ENCODE measurements around the gene ZP2. TPM values are rescaled to one million over a fixed set of nuclear protein-coding genes. Genes with fewer than 3 reads are reported as not detected.

ZP2 gene
- total RNA-seq, 1 experiment from 2014 or later, result not detected

DNA sequence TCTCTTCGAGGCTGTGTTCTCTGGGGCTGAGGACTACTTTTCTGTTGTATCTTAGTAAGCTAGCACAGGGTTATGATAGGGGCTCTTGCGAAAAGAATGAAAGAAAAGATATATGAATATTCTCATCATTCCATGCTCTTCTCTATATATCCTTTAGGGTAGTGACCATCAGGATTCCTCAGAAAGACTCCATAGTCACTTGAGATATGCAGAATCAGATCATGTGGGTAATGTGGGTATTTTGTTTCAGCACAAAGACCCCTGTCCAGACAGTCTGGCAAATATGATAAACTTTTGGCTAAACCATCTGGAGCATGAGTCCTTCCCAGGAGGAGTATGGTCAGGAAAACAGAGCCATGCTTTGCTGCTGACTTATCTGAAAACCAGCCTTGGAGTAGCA lies 45.3 kb upstream of the ZP2 start:
- H3K4me3 Mint-ChIP-seq, result no peak overlapping the region

More for the DNA sequence above, 45.3 kb upstream of the ZP2 start:
- no peak overlapping the region for H2AFZ ChIP-seq (ENCODE audit: low read length)
- H4K91ac ChIP-seq (ENCODE audit: insufficient read length, low read depth, low read length), result no peak overlapping the region
- H3K23ac ChIP-seq (ENCODE audit: insufficient read length, low read depth, low read length), result no peak overlapping the region
- 0 out of 4 replicates have a peak, but pooled peaks cover 0 to 2% of the 10 kb centered on the region in 2 experiments for H3K4me1 Mint-ChIP-seq
- no peak overlapping the region for H2BK20ac ChIP-seq (ENCODE audit: low read depth, low read length, poor library complexity, severe bottlenecking)
- H3K27me3 Mint-ChIP-seq (ENCODE audit: low read depth), result no peaks in the 10 kb centered on the region
- H3K27me3 ChIP-seq (ENCODE audit: insufficient read depth, low read length), result no peaks in the 10 kb centered on the region
- no peaks in the 10 kb centered on the region for H3K9me3 ChIP-seq (ENCODE audit: control insufficient read depth, low read depth, low read length)
- H3K23me2 ChIP-seq (ENCODE audit: insufficient read length, low read depth, low read length, poor library complexity, severe bottlenecking), result no peaks in the 10 kb centered on the region
- H2AK5ac ChIP-seq (ENCODE audit: insufficient read length, low read length), result no peak overlapping the region
- H2BK12ac ChIP-seq (ENCODE audit: insufficient read length, low read depth, low read length), result no peak overlapping the region
- no CpG with 5 or more reads among the region's 2 CpGs for WGBS (ENCODE audit: extremely low coverage, insufficient read length, low lambda C conversion rate)
- no peak overlapping the region for H3T11ph ChIP-seq (ENCODE audit: low read length)
- no peak overlapping the region for H3K4ac ChIP-seq (ENCODE audit: low read depth, low read length)
- no peak overlapping the region for H2BK120ac ChIP-seq (ENCODE audit: low read depth, low read length, poor library complexity, severe bottlenecking)
- H3K56ac ChIP-seq (ENCODE audit: insufficient read length, low read depth, low read length), result no peak overlapping the region
- no peak for DNase-seq
- no peak overlapping the region for H3K4me2 ChIP-seq (ENCODE audit: insufficient read depth, insufficient read length, low read length)
- H3K14ac ChIP-seq (ENCODE audit: insufficient read depth, low read length), result no peak overlapping the region
- H3K79me2 ChIP-seq (ENCODE audit: insufficient read depth, low read length), result no peaks in the 10 kb centered on the region
- H3K27ac ChIP-seq (ENCODE audit: insufficient read length, low read depth, low read length), result no peak overlapping the region
- no peaks in the 10 kb centered on the region for H3K4me1 ChIP-seq (ENCODE audit: insufficient read depth, low read length)
- H4K20me1 ChIP-seq (ENCODE audit: control insufficient read depth, insufficient read depth, insufficient read length), result no peaks in the 10 kb centered on the region
- H3K79me1 ChIP-seq (ENCODE audit: insufficient read depth, low read depth, low read length, poor library complexity, severe bottlenecking), result no peaks in the 10 kb centered on the region
- TF ChIP-seq, protein P1, sequence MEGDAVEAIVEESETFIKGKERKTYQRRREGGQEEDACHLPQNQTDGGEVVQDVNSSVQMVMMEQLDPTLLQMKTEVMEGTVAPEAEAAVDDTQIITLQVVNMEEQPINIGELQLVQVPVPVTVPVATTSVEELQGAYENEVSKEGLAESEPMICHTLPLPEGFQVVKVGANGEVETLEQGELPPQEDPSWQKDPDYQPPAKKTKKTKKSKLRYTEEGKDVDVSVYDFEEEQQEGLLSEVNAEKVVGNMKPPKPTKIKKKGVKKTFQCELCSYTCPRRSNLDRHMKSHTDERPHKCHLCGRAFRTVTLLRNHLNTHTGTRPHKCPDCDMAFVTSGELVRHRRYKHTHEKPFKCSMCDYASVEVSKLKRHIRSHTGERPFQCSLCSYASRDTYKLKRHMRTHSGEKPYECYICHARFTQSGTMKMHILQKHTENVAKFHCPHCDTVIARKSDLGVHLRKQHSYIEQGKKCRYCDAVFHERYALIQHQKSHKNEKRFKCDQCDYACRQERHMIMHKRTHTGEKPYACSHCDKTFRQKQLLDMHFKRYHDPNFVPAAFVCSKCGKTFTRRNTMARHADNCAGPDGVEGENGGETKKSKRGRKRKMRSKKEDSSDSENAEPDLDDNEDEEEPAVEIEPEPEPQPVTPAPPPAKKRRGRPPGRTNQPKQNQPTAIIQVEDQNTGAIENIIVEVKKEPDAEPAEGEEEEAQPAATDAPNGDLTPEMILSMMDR (conservative IDR thresholded peaks at IDR 0.05), result no peak
- H4K8ac ChIP-seq (replicated peaks; ENCODE audit: insufficient read length, low read depth, low read length), result no peak overlapping the region
- no peak overlapping the region for H3K9ac ChIP-seq (ENCODE audit: extremely low read depth, insufficient read length, low read length)
- H3K9me3 Mint-ChIP-seq, result no peaks in the 10 kb centered on the region; a peak in 1 of 5 replicates
- no peak overlapping the region for H3K27ac Mint-ChIP-seq
- no peak overlapping the region for H4K5ac ChIP-seq (ENCODE audit: insufficient read length, low read depth, low read length)
- H3K18ac ChIP-seq (ENCODE audit: insufficient read length, low read depth, low read length), result no peak overlapping the region
- no peak overlapping the region for H2BK15ac ChIP-seq (ENCODE audit: low read depth, low read length)
- no peak overlapping the region for H2BK5ac ChIP-seq (ENCODE audit: insufficient read length, low read length)
- peaks cover 0 to 5% (median 3%) of the 10 kb centered on the region in 3 experiments; a peak in 3 of 7 replicates for H3K36me3 Mint-ChIP-seq (ENCODE audit: insufficient read depth in 1 of 3, low read depth in 3 of 3)
